Right atrium auricular region (tissue), 2 donors: ENCODE results near the gene RAD51B. TPM values are rescaled to one million over a fixed set of nuclear protein-coding genes. Genes with fewer than 3 reads are reported as not detected.
"Not testable (repeated sequence)": the region's sequence is repeated elsewhere in the genome, so short reads cannot be mapped to it uniquely, and the experiment has no call there.

Experiments used
- DNase-seq: peaks from one replicate; pipeline ENCODE4 v3.0.0-alpha.2; 2019; ENCODE audit warnings: low spot score
- H3K27ac ChIP-seq, 2 donors: fragments of 200-600 bp; sonication (generic); 1 replicate in 1 of 2; 2 replicates in 1 of 2; pipeline ENCODE4 v1.5.1; 2016 to 2019
- H3K27me3 ChIP-seq, 2 donors: fragments of 200-600 bp; sonication (generic); one replicate each; pipeline versions ENCODE4 v1.5.1 to v1.6.0; 2017 to 2019
- H3K36me3 ChIP-seq: fragments of 200-600 bp; sonication (generic); one replicate; pipeline ENCODE4 v1.5.1; 2016
- H3K4me1 ChIP-seq, 2 donors: fragments of 200-600 bp; sonication (generic); one replicate each; pipeline versions ENCODE4 v1.5.1 to v1.6.0; 2017 to 2019
- H3K4me3 ChIP-seq, 2 donors: fragments of 200-600 bp; sonication (generic); 1 replicate in 1 of 2; 2 replicates in 1 of 2; pipeline ENCODE4 v1.5.1; 2017 to 2019; ENCODE audit warnings: mild to moderate bottlenecking in 1 of 2, moderate library complexity in 1 of 2
- H3K9me3 ChIP-seq, 2 donors: fragments of 200-600 bp; sonication (generic); one replicate each; pipeline ENCODE4 v1.5.1; 2019
- total RNA-seq, 2 donors: library from RNA; depleted of rRNA; stranded (reverse); fragments of >200 nt; gene quantifications; one replicate each; pipeline ENCODE4 v1.1.0, GENCODE V29; 2016
- TF ChIP-seq, protein P1 (sequence below), 2 donors: fragments of 200-600 bp; sonication (generic); IDR thresholded peaks; one replicate each; pipeline ENCODE4 v1.5.1; 2019; ENCODE audit warnings: antibody characterized with exemption in 2 of 2

RAD51B gene
- total RNA-seq, 2 donors from 2014 or later, result 1.2 to 1.5 TPM

DNA sequence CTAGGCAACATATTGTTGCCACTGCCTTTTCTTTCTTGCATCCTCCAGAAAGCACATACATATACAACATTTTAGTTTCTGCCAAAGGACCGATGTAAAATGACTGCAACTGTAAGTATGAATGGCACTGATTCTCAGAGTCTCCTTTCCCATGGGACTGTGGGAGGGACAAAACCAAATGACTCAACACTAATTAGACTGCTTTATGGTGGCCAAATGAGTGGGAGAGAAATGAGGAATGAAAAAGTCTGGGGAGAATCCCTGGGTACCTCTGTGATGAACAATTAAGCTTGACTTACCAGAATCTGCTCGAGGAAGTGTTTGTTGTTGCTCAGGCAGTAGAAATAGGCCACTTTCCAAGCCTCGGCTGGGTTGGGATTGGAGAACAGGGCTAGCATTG lies 13.3 kb upstream of the RAD51B start:
- Histone ChIP-seq H3K36me3 (peaks cover 81% of the 10 kb centered on the region), H3K27me3 (no peaks in the 10 kb centered on the region), H3K9me3 (no peaks in the 10 kb centered on the region), H3K4me1 (no peaks in the 10 kb centered on the region), H3K27ac (no peak overlapping the region), H3K4me3 (no peak overlapping the region)
- TF ChIP-seq, protein P1, sequence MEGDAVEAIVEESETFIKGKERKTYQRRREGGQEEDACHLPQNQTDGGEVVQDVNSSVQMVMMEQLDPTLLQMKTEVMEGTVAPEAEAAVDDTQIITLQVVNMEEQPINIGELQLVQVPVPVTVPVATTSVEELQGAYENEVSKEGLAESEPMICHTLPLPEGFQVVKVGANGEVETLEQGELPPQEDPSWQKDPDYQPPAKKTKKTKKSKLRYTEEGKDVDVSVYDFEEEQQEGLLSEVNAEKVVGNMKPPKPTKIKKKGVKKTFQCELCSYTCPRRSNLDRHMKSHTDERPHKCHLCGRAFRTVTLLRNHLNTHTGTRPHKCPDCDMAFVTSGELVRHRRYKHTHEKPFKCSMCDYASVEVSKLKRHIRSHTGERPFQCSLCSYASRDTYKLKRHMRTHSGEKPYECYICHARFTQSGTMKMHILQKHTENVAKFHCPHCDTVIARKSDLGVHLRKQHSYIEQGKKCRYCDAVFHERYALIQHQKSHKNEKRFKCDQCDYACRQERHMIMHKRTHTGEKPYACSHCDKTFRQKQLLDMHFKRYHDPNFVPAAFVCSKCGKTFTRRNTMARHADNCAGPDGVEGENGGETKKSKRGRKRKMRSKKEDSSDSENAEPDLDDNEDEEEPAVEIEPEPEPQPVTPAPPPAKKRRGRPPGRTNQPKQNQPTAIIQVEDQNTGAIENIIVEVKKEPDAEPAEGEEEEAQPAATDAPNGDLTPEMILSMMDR (IDR thresholded peaks at IDR 0.05), result no peak
- no peak for DNase-seq

DNA sequence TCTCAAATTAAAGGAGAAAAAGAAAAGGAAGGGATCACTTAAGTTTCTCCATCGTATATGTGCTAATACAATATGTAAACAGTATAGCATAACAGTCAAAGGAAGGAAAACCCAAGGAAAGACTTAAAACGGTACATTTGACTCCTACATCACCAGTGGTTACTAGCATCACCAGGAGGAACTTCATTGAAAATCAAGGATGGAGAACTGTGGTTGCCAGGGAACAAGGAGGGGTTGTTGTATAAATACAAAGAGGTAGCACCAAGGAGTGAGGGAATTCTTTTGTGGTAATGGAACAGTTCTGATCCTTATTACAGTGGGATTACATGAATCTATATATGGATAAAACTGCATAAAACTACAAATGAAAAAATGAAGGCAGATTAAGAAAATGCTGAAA lies 4.8 kb upstream of the RAD51B start:
- TF ChIP-seq, protein P1 (IDR thresholded peaks at IDR 0.05), result no peak
- H3K36me3 ChIP-seq, result peaks cover 24% of the 10 kb centered on the region
- DNase-seq, result no peak
- no peaks in the 10 kb centered on the region for H3K27me3 ChIP-seq
- H3K9me3 ChIP-seq, result no peaks in the 10 kb centered on the region
- no peak overlapping the region for H3K4me3 ChIP-seq
- peaks cover 0 to 22% of the 10 kb centered on the region in 2 donors for H3K4me1 ChIP-seq
- no peak overlapping the region for H3K27ac ChIP-seq

DNA sequence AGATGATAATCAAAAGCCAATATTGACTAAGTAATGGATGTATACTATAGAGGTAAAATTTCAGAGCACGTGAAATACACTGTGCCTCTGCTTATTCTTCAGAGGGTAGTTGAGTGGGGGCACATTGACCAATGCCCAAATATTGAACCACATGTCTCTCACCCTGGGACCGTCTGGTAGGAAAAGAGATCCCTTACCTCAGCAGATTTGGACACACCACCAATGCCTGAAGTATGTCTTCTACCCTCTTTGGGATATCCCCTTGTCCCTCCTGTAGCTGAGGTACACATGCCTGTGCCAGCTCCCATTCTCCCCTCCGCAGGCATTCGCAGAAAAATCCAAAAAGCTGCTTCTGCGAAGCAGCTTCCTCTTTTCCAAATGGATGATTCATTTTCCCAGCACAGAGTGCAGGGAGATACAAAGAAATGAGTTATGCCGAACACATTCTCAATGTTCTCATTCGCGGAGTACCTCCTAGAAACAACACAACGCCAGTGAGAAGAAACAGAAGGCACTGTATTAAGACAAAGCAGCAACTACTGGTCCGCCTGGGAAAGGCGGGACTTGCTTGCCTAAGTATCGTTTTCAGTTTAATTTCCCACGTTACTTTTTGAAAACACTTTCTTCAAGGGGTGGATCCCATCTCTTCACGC lies 3.9 kb upstream of the RAD51B start:
- H3K4me3 ChIP-seq, result peak overlapping the region; percentile 77 to 83
- H3K27ac ChIP-seq, result peak overlapping the region; percentile 79 to 81
- no peak for DNase-seq
- no peaks in the 10 kb centered on the region for H3K9me3 ChIP-seq
- no peaks in the 10 kb centered on the region for H3K27me3 ChIP-seq
- peaks cover 21% of the 10 kb centered on the region for H3K36me3 ChIP-seq
- TF ChIP-seq, protein P1 (IDR thresholded peaks at IDR 0.05), result no peak
- H3K4me1 ChIP-seq, result peaks cover 0 to 29% of the 10 kb centered on the region in 2 donors

DNA sequence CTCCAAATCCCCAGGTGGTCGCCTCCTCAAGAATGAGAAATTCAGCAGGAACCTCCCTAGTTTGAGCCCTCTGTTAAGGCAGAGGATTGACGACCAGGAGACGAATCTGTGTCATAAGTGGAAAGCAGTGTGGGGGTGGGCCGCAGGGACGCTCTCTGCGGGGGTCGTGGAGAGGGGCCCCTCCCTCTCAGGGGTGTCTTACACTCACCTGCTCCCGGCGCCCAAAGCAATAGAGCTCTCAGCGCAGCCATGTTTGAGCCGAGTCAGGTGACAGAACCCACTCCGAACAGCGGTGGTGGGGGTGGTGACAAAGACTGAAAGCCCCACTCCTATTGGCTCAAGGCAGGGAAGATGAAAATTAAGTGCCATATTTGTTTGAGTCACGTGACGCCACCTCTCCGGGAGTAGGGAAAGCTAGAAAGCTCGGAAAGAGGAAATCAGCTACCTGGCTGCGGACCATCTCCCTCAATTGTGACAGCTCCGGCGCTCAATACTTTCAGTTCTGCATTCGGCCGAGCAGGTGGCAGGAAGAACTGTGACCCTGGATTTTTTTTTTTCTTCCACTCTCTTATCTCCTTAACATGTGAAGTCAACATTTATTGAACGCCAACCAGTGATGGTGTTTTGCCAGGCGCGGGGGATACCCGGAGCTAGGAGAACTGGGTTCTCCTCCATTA lies 3.1 kb upstream of the RAD51B start, which contains the start of gene ZFYVE26:
Gene ZFYVE26 (minus strand): TSS at position 265 of the 677 bp plus-strand sequence. CDS start 627 bp downstream, outside the sequence.
- Histone ChIP-seq H3K4me3 (peak within 1 kb of the TSS; percentile 77 to 83), H3K27ac (peak within 1 kb of the TSS; percentile 79 to 81), H3K36me3 (peaks cover 21% of the 10 kb centered on the region), H3K4me1 (peaks cover 0 to 30% of the 10 kb centered on the region in 2 donors), H3K27me3 (no peaks in the 10 kb centered on the region), H3K9me3 (no peaks in the 10 kb centered on the region)
- TF ChIP-seq, protein P1 (IDR thresholded peaks at IDR 0.05), result no peak
- peak; percentile 97 for DNase-seq

DNA sequence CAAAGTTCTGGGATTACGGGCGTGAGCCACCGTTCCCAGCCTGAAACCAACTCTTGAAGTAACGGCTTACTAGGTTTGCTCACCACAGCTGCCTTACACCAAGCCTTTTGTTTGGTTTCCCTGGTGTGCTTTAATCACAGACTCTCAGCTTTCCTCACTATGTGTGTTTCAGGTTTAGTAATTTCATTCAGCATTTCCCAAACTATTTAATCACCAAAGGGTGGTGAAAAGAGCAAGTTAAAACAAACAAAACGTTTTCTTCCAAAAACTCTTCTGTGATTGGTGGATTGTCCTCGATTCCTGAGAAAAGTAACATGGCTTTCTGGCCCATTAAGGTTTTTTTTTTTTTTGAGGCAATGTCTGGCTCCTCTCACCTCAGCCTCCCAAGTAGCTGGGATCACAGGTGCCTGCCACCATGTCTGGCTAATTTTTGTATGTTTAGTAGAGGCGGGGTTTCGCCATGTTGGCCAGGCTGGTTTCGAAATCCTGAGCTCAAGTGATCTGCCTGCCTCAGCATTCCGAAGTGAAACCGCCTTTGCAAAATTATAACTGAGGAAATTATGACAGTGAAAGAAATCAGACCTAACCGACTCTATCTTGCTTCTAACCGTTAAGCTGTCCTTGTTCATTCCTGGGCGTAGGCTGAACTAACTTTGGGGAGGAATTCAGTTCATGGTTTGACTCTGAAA lies 1.7 kb upstream of the RAD51B start:
- TF ChIP-seq, protein P1 (IDR thresholded peaks at IDR 0.05), result no peak
- no peaks in the 10 kb centered on the region for H3K27me3 ChIP-seq
- peaks cover 11% of the 10 kb centered on the region for H3K36me3 ChIP-seq
- H3K9me3 ChIP-seq, result no peaks in the 10 kb centered on the region
- no peak overlapping the region for H3K27ac ChIP-seq
- H3K4me1 ChIP-seq, result peaks cover 0 to 30% of the 10 kb centered on the region in 2 donors
- no peak overlapping the region for H3K4me3 ChIP-seq
- no peak for DNase-seq

DNA sequence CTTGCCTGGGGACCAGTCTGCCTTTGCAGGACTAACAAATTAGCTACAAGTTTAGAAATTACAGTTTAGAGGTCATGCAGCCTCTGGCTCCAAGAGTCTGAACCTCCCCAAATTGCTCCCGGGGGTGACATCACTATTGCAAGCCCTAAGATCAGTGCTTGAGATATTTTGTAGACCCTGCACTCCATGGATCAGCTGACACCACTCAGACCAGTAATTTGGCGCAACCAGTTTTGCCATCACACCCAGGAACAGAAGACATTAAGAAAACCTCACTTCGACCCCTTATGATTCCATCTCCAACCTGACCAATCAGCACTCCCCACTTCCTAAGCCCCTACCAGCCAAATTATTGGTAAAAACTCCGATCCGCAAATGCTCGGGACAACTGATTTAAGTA lies 1.1 kb upstream of the RAD51B start:
- peaks cover 0 to 30% of the 10 kb centered on the region in 2 donors for H3K4me1 ChIP-seq
- not testable (repeated sequence) for H3K27me3 ChIP-seq, H3K36me3 ChIP-seq, H3K4me3 ChIP-seq, DNase-seq, H3K9me3 ChIP-seq, H3K27ac ChIP-seq
